Stomach (tissue), 9 donors: ENCODE measurements around the gene HAND1. TPM values are rescaled to one million over a fixed set of nuclear protein-coding genes. Genes with fewer than 3 reads are reported as not detected.
A peak's percentile ranks its signal among the peaks of the same experiment; 100 is the strongest.

Experiments
- DNase-seq, 2 donors: peaks; one replicate each; pipeline versions ENCODE4 v3.0.0 to v3.0.0-alpha.2; 2013 to 2019
- H3K27ac ChIP-seq, 5 donors: fragments of 200-600 bp in 4 of 5; sonication (generic) in 4 of 5; one replicate each; pipeline ENCODE4 v1.5.1; 2013 to 2019; ENCODE audit warnings: mild to moderate bottlenecking in 1 of 5, moderate library complexity in 1 of 5
- H3K27me3 ChIP-seq, 3 donors: fragments of 200-600 bp; sonication (generic); one replicate each; pipeline ENCODE4 v1.5.1; 2017 to 2019; ENCODE audit warnings: mixed run types in 1 of 3
- H3K36me3 ChIP-seq, 4 donors: fragments of 200-600 bp; sonication (generic); 1 replicate in 3 of 4; 2 replicates in 1 of 4; pipeline ENCODE4 v1.5.1; 2016 to 2019
- H3K4me1 ChIP-seq, 4 donors: fragments of 200-600 bp; sonication (generic); one replicate each; pipeline ENCODE4 v1.5.1; 2016 to 2019
- H3K4me3 ChIP-seq, 4 donors: fragments of 200-600 bp; sonication (generic) in 3 of 4; one replicate each; pipeline ENCODE4 v1.5.1; 2016 to 2019; ENCODE audit warnings: mild to moderate bottlenecking in 1 of 4
- H3K9me3 ChIP-seq, 4 donors: fragments of 200-600 bp; sonication (generic); one replicate each; pipeline ENCODE4 v1.5.1; 2016 to 2019
- CTCF ChIP-seq, 7 experiments: fragments of 450-650 bp in 4 of 7; fragments of 200-600 bp in 3 of 7; sonication (generic) in 3 of 7; IDR thresholded peaks; one replicate each; pipeline ENCODE4 v1.5.1; 2016 to 2019; ENCODE audit warnings: antibody characterized with exemption in 7 of 7, control low read depth in 2 of 7, mild to moderate bottlenecking in 1 of 7
- EP300 ChIP-seq: sonication (generic); formaldehyde crosslinking; IDR thresholded peaks from one replicate; pipeline ENCODE4 v1.6.1; 2017; ENCODE audit warnings: antibody characterized with exemption
- POLR2A ChIP-seq, 4 donors: fragments of 450-650 bp; IDR thresholded peaks; one replicate each; pipeline ENCODE4 v1.6.1; 2016; ENCODE audit warnings: antibody characterized with exemption in 4 of 4, control low read depth in 2 of 4, mild to moderate bottlenecking in 1 of 4, moderate library complexity in 1 of 4
- POLR2AphosphoS5 ChIP-seq, 3 donors: sonication (generic); formaldehyde crosslinking; IDR thresholded peaks; one replicate each; pipeline ENCODE4 v1.6.1; 2016; ENCODE audit warnings: antibody characterized with exemption in 3 of 3
- WGBS, 5 donors: extraction: QIAGEN DNeasy Blood & Tissue Kit in 3 of 5; methylation state at CpG; one replicate each; pipeline versions ENCODE4 v1.1.5 to v1.1.7; 2013 to 2018; 5-methylcytosine and 5-hydroxymethylcytosine counted together
- intact Hi-C: fragments of 100-400 bp; cut with DNase I; formaldehyde crosslinking; loops from one replicate; pipeline ENCODE4 v1.15.1; 2023; ENCODE audit warnings: low total_unique reads
- polyA plus RNA-seq, 3 donors: library from polyadenylated mRNA; stranded (reverse); fragments of 200-250 nt; gene quantifications; one replicate each; pipeline ENCODE4 v1.2.3, GENCODE V29; 2013
- total RNA-seq, 5 donors: library from RNA; depleted of rRNA; stranded (reverse); fragments of >200 nt; gene quantifications; one replicate each; pipeline versions ENCODE4 v1.1.0 to v1.2.3, GENCODE V29; 2014 to 2016
- donor health status: healthy with polysubstance abuse.
- donor health status: Bipolar disorder and iron deficiency.
- donor health status: healthy.

Gene HAND1
- total and polyA plus RNA-seq, 8 donors, result 32.2 TPM; not detected in 7

- DNase-seq, result no peak
These were observed 9.5 kb upstream of the HAND1 start for GRCh38 chr5:154487541-154487940.

GRCh38 chr5:154486427-154486866, 8.4 kb upstream of the HAND1 start:
- Histone ChIP-seq H3K4me1 (peaks cover 0 to 21% (median 12%) of the 10 kb centered on the region in 4 donors), H3K36me3 (no peaks in the 10 kb centered on the region)

More at GRCh38 chr5:154487541-154487940, 9.5 kb upstream of the HAND1 start:
- H3K4me3 ChIP-seq, result no peak overlapping the region
- H3K4me1 ChIP-seq, result peaks cover 0 to 18% (median 9%) of the 10 kb centered on the region in 4 donors
- TF ChIP-seq POLR2AphosphoS5 (IDR thresholded peaks at IDR 0.05) (no peak), CTCF (IDR thresholded peaks at IDR 0.05) (no peak), EP300 (no peak), POLR2A (IDR thresholded peaks at IDR 0.05) (no peak)
- no peaks in the 10 kb centered on the region for H3K36me3 ChIP-seq
- no peaks in the 10 kb centered on the region for H3K9me3 ChIP-seq
- H3K27ac ChIP-seq, result no peak overlapping the region
- WGBS, 5 donors, result 21 to 39% (median 30%) methylated on average over 2 of the region's 2 CpGs
- H3K27me3 ChIP-seq, result peaks cover 14 to 99% (median 64%) of the 10 kb centered on the region in 3 donors
- intact Hi-C loops, result no loop called here

GRCh38 chr5:154485850-154486426, 7.9 kb upstream of the HAND1 start:
- Histone ChIP-seq H3K27ac (no peak overlapping the region), H3K4me1 (peaks cover 0 to 21% (median 12%) of the 10 kb centered on the region in 4 donors), H3K27me3 (peaks cover 28 to 100% (median 73%) of the 10 kb centered on the region in 3 donors), H3K4me3 (no peak overlapping the region), H3K36me3 (no peaks in the 10 kb centered on the region), H3K9me3 (no peaks in the 10 kb centered on the region)
- intact Hi-C loops, result no loop called here
- TF ChIP-seq CTCF (IDR thresholded peaks at IDR 0.05) (no peak), POLR2AphosphoS5 (IDR thresholded peaks at IDR 0.05) (no peak), EP300 (no peak), POLR2A (IDR thresholded peaks at IDR 0.05) (no peak)
- WGBS, 5 donors, result 10 to 23% (median 13%) methylated on average over 6 of the region's 6 CpGs
- no peak for DNase-seq

More at GRCh38 chr5:154486427-154486866, 8.4 kb upstream of the HAND1 start:
- Histone ChIP-seq H3K4me3 (no peak overlapping the region), H3K27me3 (peaks cover 22 to 99% (median 68%) of the 10 kb centered on the region in 3 donors), H3K9me3 (no peaks in the 10 kb centered on the region), H3K27ac (no peak overlapping the region)
- WGBS, 5 donors, result 6 to 12% (median 10%) methylated on average over 4 of the region's 4 CpGs
- no peak for TF ChIP-seq POLR2A (IDR thresholded peaks at IDR 0.05)
- TF ChIP-seq CTCF (IDR thresholded peaks at IDR 0.05), result no peak
- no peak for TF ChIP-seq POLR2AphosphoS5 (IDR thresholded peaks at IDR 0.05)
- TF ChIP-seq EP300, result no peak
- intact Hi-C loops, result no loop called here
- DNase-seq, result peak in 1 of 2 donors; percentile 17

GRCh38 chr5:154485096-154485491, 7.1 kb upstream of the HAND1 start:
- WGBS, 5 donors, result 6 to 9% (median 7%) methylated on average over 2 of the region's 2 CpGs
- intact Hi-C loops, result no loop called here
- no peak for TF ChIP-seq EP300
- no peak for TF ChIP-seq CTCF (IDR thresholded peaks at IDR 0.05)
- TF ChIP-seq POLR2A (IDR thresholded peaks at IDR 0.05), result no peak
- no peak for TF ChIP-seq POLR2AphosphoS5 (IDR thresholded peaks at IDR 0.05)
- peaks cover 29 to 100% (median 82%) of the 10 kb centered on the region in 3 donors for H3K27me3 ChIP-seq
- no peak overlapping the region for H3K4me3 ChIP-seq
- H3K9me3 ChIP-seq, result no peaks in the 10 kb centered on the region
- no peaks in the 10 kb centered on the region for H3K36me3 ChIP-seq
- peaks cover 0 to 24% (median 12%) of the 10 kb centered on the region in 4 donors for H3K4me1 ChIP-seq
- no peak for DNase-seq
- H3K27ac ChIP-seq, result no peak overlapping the region
